GM15510 (cell line): ENCODE results near the gene FAM163B.

Experiments used
- POLR2A ChIP-seq: IDR thresholded peaks from 3 replicates; pipeline ENCODE4 v1.6.1; 2011; ENCODE audit warnings: borderline replicate concordance; ENCODE audit not compliant: insufficient read length; ENCODE audit errors: extremely low read depth

The FAM163B gene

DNA sequence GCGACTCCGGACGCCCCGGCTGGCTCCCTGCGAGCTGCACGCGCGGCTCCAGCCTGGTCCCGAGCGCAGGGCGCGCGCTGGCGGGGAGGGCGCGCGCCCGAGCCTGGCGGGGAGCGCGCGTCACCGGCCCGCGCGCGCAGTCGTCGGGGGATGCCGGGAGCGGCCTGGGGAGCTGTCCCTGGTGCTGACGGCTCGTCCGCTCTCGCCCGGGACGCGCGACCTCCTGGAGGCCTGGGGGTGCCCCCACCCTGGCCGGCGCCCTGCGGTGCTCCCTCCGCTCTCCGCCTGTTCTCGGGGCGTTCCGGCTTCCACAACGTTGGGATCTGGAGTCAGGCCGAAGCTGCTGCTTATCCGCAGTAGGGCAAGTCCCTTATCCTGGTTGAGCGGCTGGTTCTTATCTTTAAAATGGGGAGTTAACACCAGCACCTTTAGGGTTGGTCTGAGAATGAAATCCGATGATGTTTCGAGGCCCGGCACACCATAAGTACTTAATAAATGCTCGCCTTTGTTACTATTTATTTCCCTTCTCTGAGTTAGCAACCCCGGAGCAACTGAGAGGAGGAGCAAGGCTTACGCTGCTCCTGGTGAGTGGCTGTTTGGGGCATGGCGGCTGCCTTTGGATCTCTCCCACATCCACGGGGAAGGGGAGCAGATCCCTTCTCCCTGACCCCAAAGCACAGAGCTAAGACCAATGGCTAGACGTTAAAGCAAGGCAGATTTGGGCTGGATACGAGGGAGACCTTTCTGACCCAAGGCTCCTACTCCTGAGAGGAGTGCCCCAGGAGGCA, at the start of gene FAM163B:
Gene FAM163B, minus strand, starts transcription at position 79 of the 788 bp plus-strand sequence. CDS start 29,166 bp downstream, outside the sequence.
- no peak for TF ChIP-seq POLR2A

DNA sequence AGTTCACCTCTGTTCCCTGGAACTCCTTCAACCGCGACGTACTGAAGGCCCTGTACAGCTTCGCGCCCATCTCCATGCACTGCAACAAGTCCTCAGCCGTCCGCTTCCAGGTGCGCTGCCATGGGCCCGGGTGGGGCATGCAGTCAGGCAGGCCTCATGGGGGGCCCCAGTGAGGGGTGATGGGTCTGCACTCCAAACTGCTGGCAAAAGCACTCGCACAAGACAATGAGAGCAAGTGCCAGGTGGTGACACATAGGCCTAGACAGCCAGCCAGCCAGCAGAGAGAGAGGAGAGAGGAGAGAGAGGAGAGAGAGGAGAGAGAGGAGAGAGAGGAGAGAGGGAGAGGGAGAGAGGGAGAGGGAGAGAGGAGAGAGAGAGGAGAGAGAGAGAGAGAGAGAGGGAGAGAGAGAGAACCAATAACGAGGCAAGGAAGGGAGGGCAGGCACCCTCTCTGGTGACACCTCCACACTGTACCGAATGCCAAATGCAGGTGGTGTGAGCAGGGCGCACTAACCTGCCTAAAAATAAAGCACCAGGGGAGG, 48.0 kb upstream of the FAM163B start:
- no peak for TF ChIP-seq POLR2A

DNA sequence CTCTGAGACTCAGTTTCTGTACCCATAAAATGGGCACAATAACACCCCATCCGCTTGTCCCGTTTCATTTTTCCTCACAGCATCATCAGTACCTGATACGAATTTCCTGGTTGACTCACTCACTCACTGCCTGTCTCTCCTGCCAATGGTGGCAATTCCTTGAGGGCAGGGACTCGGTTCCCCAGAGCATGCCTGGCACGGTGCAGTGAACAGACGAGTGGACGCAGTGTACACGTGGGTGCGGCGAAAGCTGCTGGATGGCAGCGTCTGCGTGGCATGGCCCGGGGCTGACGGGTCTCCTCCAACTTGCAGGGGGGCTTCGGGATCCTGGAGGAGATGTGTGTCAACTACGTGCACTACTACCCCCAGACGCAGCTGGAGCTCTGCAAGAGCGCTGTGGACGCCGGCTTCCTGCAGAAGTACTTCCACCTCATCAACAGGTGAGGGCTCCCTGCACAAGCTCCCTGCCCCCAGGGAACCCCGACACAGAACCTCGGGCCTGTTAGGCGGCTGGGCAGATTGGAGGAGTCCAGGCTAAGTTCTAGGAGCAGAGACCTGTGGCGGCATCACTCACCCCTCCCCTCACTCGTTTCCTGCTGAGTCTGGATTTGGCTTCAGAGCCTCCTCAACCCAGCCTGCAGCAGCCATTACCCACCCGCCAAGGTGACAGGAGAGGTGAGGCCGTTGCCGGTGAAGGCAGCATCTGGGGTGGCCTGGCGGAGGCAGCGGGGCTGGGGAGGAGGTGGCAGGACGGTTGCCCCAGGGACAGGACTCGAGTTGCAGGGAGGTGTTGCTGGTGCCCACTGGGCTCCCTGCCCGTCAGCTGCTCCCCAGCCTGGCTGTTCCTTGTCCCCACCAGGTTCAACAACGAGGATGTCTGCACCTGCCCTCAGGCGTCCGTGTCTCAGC, 47.3 kb upstream of the FAM163B start:
- TF ChIP-seq POLR2A: no peak

DNA sequence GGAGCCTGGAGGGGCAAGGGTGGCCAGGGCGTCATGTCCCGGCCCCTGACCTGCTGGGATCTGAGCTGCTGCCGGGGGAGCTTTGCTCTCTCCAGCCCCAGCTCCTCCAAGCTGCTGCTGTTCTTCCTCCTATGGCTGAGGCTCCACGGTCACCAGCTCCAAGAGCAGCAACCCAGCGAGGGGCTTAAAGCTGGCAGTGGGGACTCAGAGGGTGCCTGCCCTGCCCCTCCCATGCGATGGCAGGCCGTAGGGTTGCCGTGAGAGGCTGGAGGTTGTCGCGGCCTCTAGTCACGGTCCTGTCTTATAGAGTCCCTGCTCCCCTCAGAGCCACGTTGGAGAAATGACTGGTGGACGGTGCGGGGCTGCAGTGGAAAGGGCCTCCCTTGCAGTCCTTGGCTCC, 46.5 kb upstream of the FAM163B start:
- no peak for TF ChIP-seq POLR2A

DNA sequence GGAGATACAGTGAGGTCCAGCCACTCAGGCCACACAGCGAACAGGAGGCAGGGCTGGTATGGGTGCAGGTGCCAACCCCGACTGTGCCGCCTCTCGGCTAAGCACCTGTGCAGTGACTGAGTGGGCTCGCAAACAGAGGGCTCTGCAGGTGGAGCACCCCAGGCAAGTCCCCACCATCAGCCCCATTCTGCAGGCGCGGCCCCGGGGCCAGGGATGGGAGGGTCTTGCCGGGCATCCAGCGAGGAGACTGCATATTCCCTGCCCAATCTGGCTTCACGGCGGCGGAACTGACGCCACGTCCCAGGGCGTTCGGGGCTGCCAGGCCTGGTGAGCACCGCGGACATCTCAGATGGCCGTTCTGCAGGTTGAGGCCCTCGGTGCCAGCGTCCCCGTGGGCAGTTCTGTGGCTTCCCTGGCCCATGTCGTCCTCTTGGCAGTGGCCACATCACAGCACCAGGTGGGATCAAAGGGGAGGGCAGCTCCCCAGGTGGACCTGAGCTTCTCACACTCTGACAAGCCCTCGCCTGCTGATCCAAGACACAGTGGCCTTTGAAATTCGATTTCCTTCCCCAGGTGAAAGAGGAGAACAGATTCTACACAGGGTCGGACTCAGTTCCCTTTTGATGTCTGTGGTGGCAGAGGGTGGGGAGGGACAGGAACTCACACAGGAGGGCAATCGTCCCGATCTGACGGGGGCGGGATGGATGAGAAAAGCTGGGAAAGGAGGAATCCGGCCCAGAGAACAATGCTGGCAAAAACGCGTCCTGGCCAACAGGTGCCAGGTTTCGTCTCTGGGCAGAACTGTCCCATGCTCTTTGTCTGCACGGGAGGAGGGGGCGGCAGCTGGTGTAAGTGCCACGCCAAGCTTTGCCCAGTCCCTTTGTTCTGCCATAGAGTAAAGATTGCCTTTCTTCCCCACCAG, 45.8 kb upstream of the FAM163B start:
- no peak for TF ChIP-seq POLR2A

DNA sequence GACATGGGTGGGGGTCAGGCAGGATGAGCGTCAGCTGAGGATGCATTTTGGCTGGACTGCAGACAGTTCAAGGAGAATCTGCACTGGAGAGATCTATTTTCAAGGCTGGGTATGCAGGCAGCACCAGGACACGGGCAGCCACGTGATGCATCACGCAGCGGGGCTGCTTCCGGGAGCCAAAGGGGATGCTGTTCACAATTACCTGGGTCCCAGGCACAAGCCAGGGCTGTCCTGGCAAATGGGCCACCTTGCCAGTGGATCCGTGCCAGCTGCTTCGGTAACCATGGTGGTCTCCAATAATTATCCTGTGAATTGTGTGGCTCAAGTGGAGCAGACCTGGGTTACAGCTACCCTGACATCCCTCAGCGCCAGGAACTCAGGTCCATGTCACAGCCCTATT, 44.4 kb upstream of the FAM163B start:
- TF ChIP-seq POLR2A: no peak

DNA sequence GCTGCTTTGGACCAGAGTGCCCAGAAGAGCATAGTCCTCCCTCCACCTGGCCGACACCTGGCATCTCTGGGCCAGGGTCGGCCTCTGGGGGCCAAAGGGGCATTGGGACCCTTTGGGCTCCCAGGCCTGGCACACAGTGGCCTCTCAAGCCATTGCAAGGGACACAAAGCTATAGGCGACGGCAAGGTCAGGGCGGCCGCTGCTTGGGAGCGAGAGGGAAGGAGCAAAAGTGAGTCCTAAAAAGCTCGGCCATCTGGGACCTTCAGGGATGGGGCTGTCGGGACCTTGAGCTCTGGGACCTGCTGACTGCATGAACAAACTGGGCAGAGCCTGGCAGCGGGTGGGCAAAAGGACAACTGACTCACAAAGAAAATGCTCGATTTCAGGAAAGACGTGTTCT, 40.8 kb upstream of the FAM163B start:
- TF ChIP-seq POLR2A: no peak

DNA sequence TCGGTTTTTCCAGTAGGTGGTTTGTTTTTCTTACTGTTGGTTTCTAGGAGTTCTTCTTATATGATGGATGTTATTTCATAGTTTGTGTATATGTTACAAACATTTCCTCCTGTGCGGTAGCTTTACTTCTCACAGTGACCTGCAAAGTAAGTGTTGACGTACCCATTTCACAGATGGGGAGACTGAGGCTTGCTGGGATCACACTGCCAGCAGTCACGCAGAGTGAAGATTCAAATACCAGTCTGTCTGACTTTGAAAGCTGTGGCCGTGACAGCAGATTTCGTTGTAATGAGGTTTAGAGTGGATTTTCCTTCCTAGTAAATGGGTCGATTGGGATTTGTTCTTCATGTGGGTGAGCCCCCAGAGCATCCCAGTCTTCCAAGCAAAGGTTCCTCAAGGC, 40.0 kb upstream of the FAM163B start:
- no peak for TF ChIP-seq POLR2A

DNA sequence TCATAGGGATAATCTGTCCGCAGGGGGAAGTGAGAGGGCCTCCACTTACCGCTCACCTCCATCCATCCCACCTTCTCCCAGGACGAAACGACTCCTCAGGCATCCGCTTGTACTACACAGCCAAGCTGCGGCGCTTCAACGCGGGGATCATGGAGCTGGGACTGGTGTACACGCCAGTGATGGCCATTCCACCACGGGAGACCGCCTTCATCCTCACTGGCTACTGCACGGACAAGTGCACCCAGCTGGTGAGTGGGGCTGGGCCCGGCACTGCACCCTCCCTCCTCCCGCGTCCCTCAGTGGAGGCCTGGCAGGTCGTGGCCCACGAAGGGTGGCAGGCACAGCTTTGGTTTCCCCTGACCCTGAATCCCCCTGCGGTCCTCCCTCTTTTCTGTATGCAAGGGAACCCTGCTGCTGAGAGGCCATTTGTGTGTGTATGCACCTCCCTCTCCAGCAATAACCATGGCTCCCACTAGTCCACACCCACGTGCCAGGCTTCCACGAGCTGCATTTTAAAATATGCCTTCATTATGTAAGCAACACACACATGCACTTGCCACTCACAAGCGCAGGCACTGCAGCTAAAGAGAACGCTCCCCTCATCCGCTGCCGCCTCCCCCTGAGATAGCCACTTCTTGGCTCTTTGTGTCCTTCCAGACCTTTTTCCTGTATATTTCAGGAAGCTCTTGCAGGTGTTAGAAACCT, 38.7 kb upstream of the FAM163B start:
- no peak for TF ChIP-seq POLR2A

DNA sequence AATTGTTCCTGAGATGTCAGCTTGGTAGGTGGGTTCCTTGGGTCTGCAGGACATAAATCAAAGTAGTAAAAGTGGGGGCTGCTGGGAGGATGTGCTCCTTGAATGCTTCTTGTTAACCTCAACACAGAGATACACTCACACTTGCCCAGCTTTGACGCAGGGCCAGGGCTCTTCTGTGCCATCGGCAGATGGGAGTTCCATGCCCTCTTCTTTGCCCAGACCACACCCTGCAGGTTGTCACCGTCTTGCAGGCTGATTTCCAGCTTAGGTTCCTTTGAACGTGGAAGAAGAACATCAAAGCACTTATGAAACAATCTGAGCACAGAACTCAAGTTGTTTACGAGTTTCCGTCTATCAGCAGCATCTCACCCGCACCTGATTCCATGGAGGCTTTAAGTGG, 38.0 kb upstream of the FAM163B start:
- no peak for TF ChIP-seq POLR2A

DNA sequence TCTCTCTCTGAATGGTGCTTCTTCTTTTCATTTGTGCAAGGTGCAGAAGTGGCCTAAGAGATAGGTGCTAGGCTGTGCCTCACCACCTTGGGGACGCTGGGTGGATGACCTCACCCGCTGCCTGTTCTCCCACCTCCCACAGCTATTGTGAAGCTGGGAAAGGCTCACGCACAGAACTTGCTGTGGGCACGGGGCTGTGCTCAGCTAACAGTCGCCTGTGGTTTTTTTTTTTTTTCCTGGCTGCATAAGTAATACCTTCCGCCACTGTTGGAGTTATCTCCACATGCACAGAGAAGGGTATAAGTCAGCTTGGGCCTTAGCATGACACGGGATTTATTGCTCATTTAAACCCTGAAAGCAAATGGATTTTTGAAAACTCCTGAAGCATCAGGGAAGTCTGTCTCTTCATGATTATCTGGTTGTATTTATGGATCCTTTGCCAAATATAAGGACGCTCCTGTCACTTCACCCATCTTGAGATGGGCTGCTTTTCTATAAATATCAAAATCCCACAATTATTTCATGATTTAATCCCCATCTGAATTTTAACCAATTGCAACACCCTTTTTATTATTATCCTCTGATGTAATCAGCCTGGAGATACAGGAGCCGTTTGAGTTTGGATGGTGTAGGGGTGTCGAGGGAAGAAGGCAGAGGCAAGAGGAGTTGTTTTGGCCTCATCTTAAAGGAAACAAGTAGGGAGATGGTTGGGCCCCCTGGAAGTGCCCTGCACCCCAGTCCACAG, 36.0 kb upstream of the FAM163B start:
- TF ChIP-seq POLR2A: no peak

DNA sequence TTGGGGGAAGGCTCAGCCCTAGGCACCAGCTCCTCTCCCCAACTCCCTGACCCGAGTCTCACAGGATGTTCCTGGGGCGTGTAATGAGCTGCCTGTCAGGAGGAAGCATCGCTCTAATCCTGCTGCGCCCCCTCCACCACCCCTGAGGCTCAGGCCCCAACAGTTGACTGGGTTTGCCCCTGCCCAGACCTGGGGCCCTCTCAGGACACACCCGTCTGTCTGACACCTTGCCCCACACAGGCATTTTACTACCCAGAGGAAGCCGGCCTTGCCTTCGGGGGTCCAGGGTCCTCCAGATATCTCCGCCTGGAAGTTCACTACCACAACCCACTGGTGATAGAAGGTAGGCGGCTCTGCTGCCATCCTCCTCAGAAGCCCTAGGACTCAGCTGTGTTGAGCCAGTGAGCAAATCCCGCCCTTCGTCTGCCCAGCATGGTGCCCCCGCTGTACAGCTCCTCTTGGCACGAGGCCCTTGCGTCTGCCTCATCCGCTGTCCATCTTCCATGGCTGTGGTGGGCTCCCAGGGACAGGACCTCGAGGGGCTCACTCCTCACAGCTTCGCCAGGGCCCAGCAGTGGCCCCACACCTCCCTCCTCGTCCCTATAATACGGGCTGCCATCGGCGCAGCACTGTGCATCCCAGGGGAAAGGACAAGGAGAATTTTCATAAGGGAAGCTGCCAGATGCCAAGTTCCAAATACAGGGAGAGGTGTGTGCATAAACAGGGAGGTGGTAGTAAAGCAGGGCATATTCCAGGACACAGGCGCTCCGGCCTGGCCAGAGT, 35.0 kb upstream of the FAM163B start:
- TF ChIP-seq POLR2A: no peak

DNA sequence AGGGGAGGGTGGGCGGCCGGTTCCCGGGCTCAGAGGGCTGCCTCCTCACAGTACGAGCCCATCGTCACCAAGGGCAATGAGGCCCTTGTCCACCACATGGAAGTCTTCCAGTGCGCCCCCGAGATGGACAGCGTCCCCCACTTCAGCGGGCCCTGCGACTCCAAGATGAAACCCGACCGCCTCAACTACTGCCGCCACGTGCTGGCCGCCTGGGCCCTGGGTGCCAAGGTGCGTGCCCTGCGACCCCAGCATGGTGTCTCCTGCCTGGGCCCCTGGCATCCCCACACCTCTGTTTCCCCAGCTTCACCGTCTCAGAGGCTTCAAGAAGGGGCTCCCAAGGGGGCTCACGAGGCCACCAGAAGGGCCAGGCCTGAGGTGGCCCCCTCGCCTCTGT, 34.2 kb upstream of the FAM163B start:
- no peak for TF ChIP-seq POLR2A

DNA sequence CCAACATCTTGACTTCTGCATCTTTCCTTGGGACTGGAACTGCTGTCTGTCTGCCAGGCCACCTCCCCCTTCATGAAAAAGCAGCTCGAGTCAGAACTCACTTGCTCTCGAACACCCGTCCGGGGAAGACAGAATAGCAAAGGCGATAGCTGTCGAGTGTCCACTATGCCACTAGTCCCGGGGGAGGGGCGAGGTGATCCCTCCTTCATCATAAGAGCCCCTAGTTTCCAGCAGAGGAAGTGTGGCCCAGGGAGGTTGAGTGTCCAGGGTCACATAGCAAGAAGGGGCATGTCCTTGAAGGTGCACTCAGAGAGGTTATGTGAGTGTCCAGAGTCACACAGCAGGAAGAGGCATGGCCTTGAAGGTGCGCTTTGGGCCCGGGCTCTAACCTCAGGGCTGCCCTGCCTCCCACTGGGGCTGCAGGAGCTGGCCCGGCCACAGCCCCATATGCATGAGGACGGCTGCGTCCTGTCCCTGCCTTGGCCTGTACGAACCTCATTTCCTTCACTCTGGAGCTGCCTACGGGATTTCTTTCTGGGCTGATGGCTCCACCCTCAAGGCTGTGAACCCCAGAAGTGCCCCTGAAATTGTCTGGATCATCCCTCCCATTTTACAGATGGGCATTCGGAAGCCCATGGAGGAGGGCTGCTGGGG, 33.6 kb upstream of the FAM163B start:
- no peak for TF ChIP-seq POLR2A
